Nephron progenitor cell (in vitro differentiated cells): ENCODE data around the gene HLA-DQB1.
"Not testable (repeated sequence)": the region's sequence is repeated elsewhere in the genome, so short reads cannot be mapped to it uniquely, and the experiment has no call there.

ENCODE experiments used
- DNase-seq: peaks from one replicate; pipeline ENCODE4 v3.0.0; 2021
- H3K27ac Mint-ChIP-seq: 2 replicates; pipeline ENCODE4 v1.8.0; 2021; ENCODE audit warnings: mild to moderate bottlenecking, moderate library complexity, mixed read lengths
- H3K27me3 Mint-ChIP-seq: 2 replicates; pipeline ENCODE4 v1.8.0; 2021; ENCODE audit warnings: mild to moderate bottlenecking, low read depth, mixed read lengths; ENCODE audit not compliant: poor library complexity
- H3K36me3 Mint-ChIP-seq: 2 replicates; pipeline ENCODE4 v1.8.0; 2021; ENCODE audit warnings: low read depth, mixed read lengths
- H3K4me1 Mint-ChIP-seq: 2 replicates; pipeline ENCODE4 v1.8.0; 2021; ENCODE audit warnings: mixed read lengths
- H3K4me3 Mint-ChIP-seq: 2 replicates; pipeline ENCODE4 v1.8.0; 2021; ENCODE audit warnings: mild to moderate bottlenecking, moderate library complexity, mixed read lengths
- H3K9me3 Mint-ChIP-seq: 2 replicates; pipeline ENCODE4 v1.8.0; 2021; ENCODE audit warnings: mild to moderate bottlenecking, moderate library complexity, mixed read lengths
- CTCF ChIP-seq: fragments of 200-600 bp; sonication (generic); IDR thresholded peaks from 2 replicates; pipeline ENCODE4 v1.5.0; 2021; ENCODE audit warnings: antibody characterized with exemption

HLA-DQB1 gene

GRCh38 chr6:32666420-32667300 lies at the start of gene HLA-DQB1:
Gene HLA-DQB1 (minus strand): TSS chr6:32666657. CDS start chr6:32666607, 50 bp downstream.
- H3K4me3 Mint-ChIP-seq: peak within 1 kb of the TSS; percentile 83
- peaks cover 4% of the 10 kb centered on the region for H3K9me3 Mint-ChIP-seq
- DNase-seq: peak; percentile 54
- peaks cover 38% of the 10 kb centered on the region for H3K4me1 Mint-ChIP-seq
- TF ChIP-seq CTCF: no peak
- H3K27me3 Mint-ChIP-seq: peaks cover 40% of the 10 kb centered on the region
- no peaks in the 10 kb centered on the region for H3K36me3 Mint-ChIP-seq
- H3K27ac Mint-ChIP-seq: no peak within 1 kb of the TSS

GRCh38 chr6:32713241-32713640 lies 46.8 kb upstream of the HLA-DQB1 start:
- H3K4me3 Mint-ChIP-seq: no peak overlapping the region
- DNase-seq: no peak
- H3K4me1 Mint-ChIP-seq: no peaks in the 10 kb centered on the region
- H3K27me3 Mint-ChIP-seq: peaks cover 10% of the 10 kb centered on the region
- TF ChIP-seq CTCF: no peak
- peaks cover 3% of the 10 kb centered on the region for H3K9me3 Mint-ChIP-seq
- no peak overlapping the region for H3K27ac Mint-ChIP-seq
- no peaks in the 10 kb centered on the region for H3K36me3 Mint-ChIP-seq

- no peak overlapping the region for H3K27ac Mint-ChIP-seq
- H3K4me3 Mint-ChIP-seq: no peak overlapping the region
- peaks cover 13% of the 10 kb centered on the region for H3K27me3 Mint-ChIP-seq
- no peak for TF ChIP-seq CTCF
- H3K36me3 Mint-ChIP-seq: no peaks in the 10 kb centered on the region
- DNase-seq: no peak
- H3K4me1 Mint-ChIP-seq: no peaks in the 10 kb centered on the region
- H3K9me3 Mint-ChIP-seq: peaks cover 10% of the 10 kb centered on the region
These were observed 43.2 kb upstream of the HLA-DQB1 start for GRCh38 chr6:32709625-32710024.

- not testable (repeated sequence) for H3K4me3 Mint-ChIP-seq, H3K36me3 Mint-ChIP-seq, H3K27ac Mint-ChIP-seq, H3K9me3 Mint-ChIP-seq, DNase-seq, H3K4me1 Mint-ChIP-seq
- peaks cover 22% of the 10 kb centered on the region for H3K27me3 Mint-ChIP-seq
These were observed 38.7 kb upstream of the HLA-DQB1 start for GRCh38 chr6:32705164-32705563.

- Mint-ChIP-seq H3K27ac (no peak overlapping the region), H3K27me3 (peaks cover 20% of the 10 kb centered on the region), H3K36me3 (no peaks in the 10 kb centered on the region), H3K4me3 (no peak overlapping the region), H3K4me1 (no peaks in the 10 kb centered on the region), H3K9me3 (peaks cover 7% of the 10 kb centered on the region)
- no peak for DNase-seq
- TF ChIP-seq CTCF: no peak
These were observed 36.9 kb upstream of the HLA-DQB1 start for GRCh38 chr6:32703347-32703746.

GRCh38 chr6:32700391-32701040 lies 34.1 kb upstream of the HLA-DQB1 start:
- Mint-ChIP-seq H3K9me3 (peaks cover 4% of the 10 kb centered on the region), H3K4me1 (no peaks in the 10 kb centered on the region), H3K27me3 (peaks cover 19% of the 10 kb centered on the region), H3K27ac (no peak overlapping the region), H3K4me3 (no peak overlapping the region), H3K36me3 (no peaks in the 10 kb centered on the region)
- TF ChIP-seq CTCF: peak; percentile 75
- peak; percentile 55 for DNase-seq
